Measurements from ENCODE around the gene BCAP29.

GRCh38 chr7:107660381-107661080 lies 80.5 kb downstream of the BCAP29 start, which contains the start of gene SLC26A4:
- TF ChIP-seq ZBTB11 (tag by site-specific recombination; conservative IDR thresholded peaks at IDR 0.05; ENCODE audit: low read depth) (no peak), ZSCAN5A (tag by site-specific recombination; IDR thresholded peaks at IDR 0.05) (no peak), CTCF (tag by site-specific recombination; IDR thresholded peaks at IDR 0.05) (no peak)

Measured in HEK293 (cell line).